K562 (cell line): ENCODE measurements around the gene WDR88. TPM values are rescaled to one million over a fixed set of nuclear protein-coding genes. Genes with fewer than 3 reads are reported as not detected.

ENCODE experiments used
- ATAC-seq: fragments of 200-7000 bp; cut with Tn5 transposase; 3 replicates; pipeline ENCODE4 v1.9.1; 2020; ENCODE audit warnings: moderate library complexity
- BruUV-seq: library from RNA; stranded (reverse); fragments of 400-500 nt; replicated peaks from 2 replicates; lab custom pipeline; 2021; lab: Mats Ljungman, UMichigan
- CTCF ChIA-PET: fragments of 300-600 bp; formaldehyde crosslinking; extraction: SDS; loops from one replicate; lab custom pipeline; 2021; ENCODE audit warnings: low intra/inter-chr PET ratio; lab: Yijun Ruan, JAX
- POLR2A ChIA-PET: fragments of 300-600, 350-650 bp; sonication (Branson Sonifier 250); formaldehyde crosslinking; extraction: SDS; loops from one replicate; lab custom pipeline; 2021; ENCODE audit warnings: antibody characterized with exemption, inconsistent platforms; lab: Yijun Ruan, JAX
- DNase-seq, 4 experiments: peaks; one replicate each; pipeline versions ENCODE4 v3.0.0 to v3.0.0-alpha.2; 2011 to 2018; ENCODE audit warnings: low spot score in 3 of 4, mixed read lengths in 3 of 4; ENCODE audit errors: extremely low read depth in 1 of 4
- FAIRE-seq: peaks from 2 replicates; lab custom pipeline; 2011; peaks lifted over from hg19 to GRCh38; lab: Jason Lieb, UNC
- H2AFZ ChIP-seq: 2 replicates; pipeline ENCODE4 v1.6.0; 2011; ENCODE audit warnings: low read depth, low read length, control low read depth, inconsistent platforms
- H3K27ac ChIP-seq: fragments of 200-600 bp; 3 replicates; pipeline ENCODE4 v1.8.0; 2011; ENCODE audit warnings: low read depth, mild to moderate bottlenecking, control low read depth, inconsistent platforms, low read length, moderate library complexity, mixed read lengths; ENCODE audit errors: extremely low read depth
- H3K27me3 ChIP-seq, 2 experiments: fragments of 300-600 bp in 1 of 2; 2 replicates in 1 of 2; 3 replicates in 1 of 2; pipeline versions ENCODE4 v1.6.0 to v1.8.0; 2011; ENCODE audit warnings: inconsistent platforms in 2 of 2, low read length in 2 of 2, mild to moderate bottlenecking in 1 of 2, mixed read lengths in 1 of 2, moderate library complexity in 1 of 2; ENCODE audit not compliant: control insufficient read depth in 2 of 2, insufficient read depth in 2 of 2
- H3K36me3 ChIP-seq: fragments of 300-600 bp; 3 replicates; pipeline ENCODE4 v1.8.0; 2011; ENCODE audit warnings: mild to moderate bottlenecking, low read length, inconsistent platforms; ENCODE audit not compliant: control insufficient read depth, insufficient read depth
- H3K4me1 ChIP-seq, 2 experiments: fragments of 200-600 bp in 1 of 2; replicated peaks in 1 of 2; 2 replicates in 1 of 2; 3 replicates in 1 of 2; pipeline versions ENCODE4 v1.5.1 to v1.8.0; 2011; ENCODE audit warnings: inconsistent platforms in 2 of 2, low read length in 2 of 2, mild to moderate bottlenecking in 1 of 2, mixed read lengths in 1 of 2, moderate library complexity in 1 of 2; ENCODE audit not compliant: control insufficient read depth in 2 of 2, insufficient read depth in 2 of 2
- H3K4me2 ChIP-seq: 2 replicates; pipeline ENCODE4 v1.6.1; 2011; ENCODE audit warnings: low read length, control low read depth, inconsistent platforms, mixed read lengths; ENCODE audit not compliant: insufficient read depth
- H3K4me3 ChIP-seq: fragments of 200-600 bp; sonication (generic), shearing (Covaris generic); 2 replicates; pipeline ENCODE4 v1.5.1; 2016; ENCODE audit warnings: control low read depth, inconsistent platforms
- H3K79me2 ChIP-seq: fragments of 200-600 bp; 3 replicates; pipeline ENCODE4 v1.8.0; 2011; ENCODE audit warnings: low read length, inconsistent platforms; ENCODE audit not compliant: control insufficient read depth, insufficient read depth
- H3K9ac ChIP-seq, 2 experiments: 2 replicates each; pipeline versions ENCODE4 v1.6.0 to v1.6.1; 2011; ENCODE audit warnings: low read depth in 2 of 2, low read length in 2 of 2, control low read depth in 1 of 2, inconsistent platforms in 1 of 2, mild to moderate bottlenecking in 1 of 2, mixed read lengths in 1 of 2; ENCODE audit not compliant: insufficient read depth in 1 of 2
- H3K9me1 ChIP-seq: one replicate; pipeline ENCODE4 v1.6.0; 2011; ENCODE audit warnings: inconsistent platforms, mild to moderate bottlenecking, low read length, moderate library complexity; ENCODE audit not compliant: control insufficient read depth, insufficient read depth
- H3K9me3 ChIP-seq: replicated peaks from 2 replicates; pipeline ENCODE4 v1.5.1; 2011; ENCODE audit warnings: low read depth, low read length, inconsistent platforms; ENCODE audit not compliant: control insufficient read depth, insufficient read depth
- H4K20me1 ChIP-seq: replicated peaks from 2 replicates; pipeline ENCODE4 v1.6.1; 2011; ENCODE audit warnings: low read length, inconsistent platforms, mixed read lengths; ENCODE audit not compliant: control insufficient read depth, insufficient read depth
- HEY1 ChIP-seq: fragments of 250-450 bp; sonication (Bioruptor Pico); IDR thresholded peaks from 2 replicates; pipeline ENCODE4 v1.5.0; 2020; ENCODE audit warnings: mild to moderate bottlenecking, moderate library complexity, borderline replicate concordance
- HNRNPH1 ChIP-seq: fragments of 200-400 bp; formaldehyde crosslinking; optimal IDR thresholded peaks from 2 replicates; pipeline ENCODE3; 2017; ENCODE audit warnings: low read depth, mild to moderate bottlenecking, low read length, moderate library complexity
- MCM3 ChIP-seq: fragments of 450-650 bp; IDR thresholded peaks from 2 replicates; pipeline ENCODE4 v1.6.1; 2016
- PBX2 ChIP-seq, 2 experiments: IDR thresholded peaks in 1 of 2; conservative IDR thresholded peaks in 1 of 2; 2 replicates each; pipeline ENCODE4 v1.6.1; 2016; ENCODE audit warnings: low read depth in 2 of 2, mild to moderate bottlenecking in 1 of 2, missing compliant biosample characterization in 1 of 2, missing genetic modification characterization in 1 of 2, moderate library complexity in 1 of 2
- THAP7 ChIP-seq: fragments of 250-450 bp; sonication (Bioruptor Pico); IDR thresholded peaks from 2 replicates; pipeline ENCODE4 v1.5.0; 2021
- ZBTB1 ChIP-seq: sonication (generic); formaldehyde crosslinking; IDR thresholded peaks from 2 replicates; pipeline ENCODE4 v1.8.1; 2023; ENCODE audit warnings: missing genetic modification reagents, low read depth, mild to moderate bottlenecking, borderline replicate concordance
- ZNF280A ChIP-seq: fragments of 450-650 bp; IDR thresholded peaks from 2 replicates; pipeline ENCODE4 v1.6.1; 2018; ENCODE audit warnings: mild to moderate bottlenecking, low read depth; ENCODE audit not compliant: partially characterized antibody
- ZNF561 ChIP-seq: fragments of 450-650 bp; formaldehyde crosslinking; conservative IDR thresholded peaks from 2 replicates; pipeline ENCODE4 v1.4.0; 2020; ENCODE audit warnings: mild to moderate bottlenecking, moderate library complexity
- WGBS: fragments of 100-300 bp; shearing (Covaris generic); methylation state at CpG from one replicate; pipeline ENCODE4 v1.1.6; 2016; ENCODE audit warnings: low coverage, mixed read lengths; ENCODE audit not compliant: insufficient coverage; ENCODE audit errors: missing lambda C conversion rate; 5-methylcytosine and 5-hydroxymethylcytosine counted together
- in situ Hi-C: fragments of 300-500 bp; cut with MboI; formaldehyde crosslinking; loops from 4 replicates; pipeline ENCODE4 v1.15.0; 2018; ENCODE audit warnings: inconsistent platforms, mixed read lengths
- intact Hi-C: fragments of 100-400 bp; cut with micrococcal nuclease; formaldehyde crosslinking; loops from 2 replicates; pipeline ENCODE4 v1.14.2; 2022
- polyA plus RNA-seq, 8 experiments: library from polyadenylated mRNA; depleted of rRNA in 4 of 8; stranded (reverse) in 5 of 8; unstranded in 3 of 8; fragments of >200 nt; fragmentation: Nextera tagmentation in 2 of 8; fragmentation: Illumina TruSeq in 1 of 8; extraction: Ambion mirVana in 2 of 8; extraction: Trizol in 1 of 8; gene quantifications; 2 replicates each; pipeline versions ENCODE4 v1.2.1 to v1.2.3, GENCODE V29; 2011 to 2014; ENCODE audit warnings: inconsistent platforms in 1 of 8, missing spikeins in 1 of 8
- total RNA-seq, 7 experiments: library from RNA; depleted of rRNA in 6 of 7; stranded (reverse); fragments of >200 nt in 6 of 7; fragmentation: Illumina TruSeq in 2 of 7; extraction: Trizol in 2 of 7; gene quantifications; 2 replicates each; pipeline versions ENCODE4 v1.2.1 to v1.2.3, GENCODE V29; 2011 to 2021; ENCODE audit warnings: low replicate concordance in 1 of 7

The WDR88 gene
- total and polyA plus RNA-seq, 9 of the 15 experiments (the other 6 are each of a cell fraction or from before 2014, with no cell fraction given), result 0.03 to 0.04 TPM; not detected in 7

GRCh38 chr19:33199441-33200265, 67.7 kb downstream of the WDR88 start:
- TF ChIP-seq HNRNPH1, result no peak
- no peak for TF ChIP-seq ZBTB1 (CRISPR knock-in tag)
- no peak for TF ChIP-seq MCM3
- no peak for TF ChIP-seq ZNF561 (CRISPR knock-in tag)
- no peak for TF ChIP-seq HEY1
- no peak for TF ChIP-seq THAP7 (CRISPR knock-in tag)
- no peak for TF ChIP-seq ZNF280A
- no peak for TF ChIP-seq PBX2 (CRISPR knock-in tag; IDR thresholded peaks at IDR 0.05; ENCODE audit: low read depth)
- TF ChIP-seq PBX2 (tag; conservative IDR thresholded peaks at IDR 0.05; ENCODE audit: low read depth), result no peak
- Histone ChIP-seq H3K9me3 (no peaks in the 10 kb centered on the region), H3K27ac (no peak overlapping the region), H2AFZ (no peak overlapping the region), H3K79me2 (no peaks in the 10 kb centered on the region), H4K20me1 (peaks cover 9% of the 10 kb centered on the region; the same call in 1 of the 2 replicates), H3K9ac (no peak overlapping the region), H3K4me3 (no peak overlapping the region), H3K9me1 (no peaks in the 10 kb centered on the region), H3K27me3 (peaks cover 0 to 59% of the 10 kb centered on the region in 2 experiments; a peak in 3 of 5 replicates), H3K36me3 (no peaks in the 10 kb centered on the region), H3K4me1 (peaks cover 0 to 4% of the 10 kb centered on the region in 2 experiments; a peak in 2 of 5 replicates), H3K4me2 (no peak overlapping the region)
- DNase-seq, result no peak
- ATAC-seq, result no peak; the same call in 2 of the 3 replicates
- CTCF ChIA-PET, result no interaction called here
- intact Hi-C loops, result no loop called here
- WGBS, result 0% methylated on average over 8 of the region's 8 CpGs
- FAIRE-seq, result no peak
- POLR2A ChIA-PET, result no interaction called here
- in situ Hi-C loops, result no loop called here
- BruUV-seq, result no TSS peak
